COLO668 (cell line): Measurements from ENCODE around the gene ZNF565.
A peak's percentile ranks its signal among the peaks of the same experiment; 100 is the strongest.
"Not testable (repeated sequence)": the region's sequence is repeated elsewhere in the genome, so short reads cannot be mapped to it uniquely, and the experiment has no call there.

Experiments
- DNase-seq: peaks from one replicate; lab custom pipeline; 2025; ENCODE audit not compliant: unreplicated experiment; lab: John Stamatoyannopoulos, UW

The ZNF565 gene

GRCh38 chr19:36152019-36152351 lies 62.5 kb downstream of the ZNF565 start:
- no peak for DNase-seq

GRCh38 chr19:36151144-36152018 lies 63.1 kb downstream of the ZNF565 start:
- DNase-seq, result no peak

- no peak for DNase-seq
These were observed 63.9 kb downstream of the ZNF565 start for GRCh38 chr19:36150586-36150985.

- no peak for DNase-seq
These were observed 64.6 kb downstream of the ZNF565 start for GRCh38 chr19:36149673-36150406.

- no peak for DNase-seq
These were observed 69.8 kb downstream of the ZNF565 start for GRCh38 chr19:36144624-36145023.

GRCh38 chr19:36142496-36142895 lies 72.0 kb downstream of the ZNF565 start:
- no peak for DNase-seq

GRCh38 chr19:36142046-36142445 lies 72.4 kb downstream of the ZNF565 start:
- DNase-seq, result no peak

- DNase-seq, result peak; percentile 80
These were observed 73.2 kb downstream of the ZNF565 start for GRCh38 chr19:36141039-36141927.

- DNase-seq, result peak; percentile 71
These were observed 74.0 kb downstream of the ZNF565 start for GRCh38 chr19:36140304-36141038.

GRCh38 chr19:36139473-36140303 lies 74.8 kb downstream of the ZNF565 start, which contains the start of gene CAPNS1:
CAPNS1 (plus strand) TSS chr19:36140066; CDS start chr19:36141012, 946 bp downstream.
- peak; percentile 97 for DNase-seq

GRCh38 chr19:36139120-36139472 lies 75.4 kb downstream of the ZNF565 start:
- DNase-seq, result no peak

GRCh38 chr19:36136964-36137686 lies 77.3 kb downstream of the ZNF565 start:
- peak; percentile 45 for DNase-seq

GRCh38 chr19:36134867-36135266 lies 79.6 kb downstream of the ZNF565 start:
- not testable (repeated sequence) for DNase-seq
